K562 (cell line): ENCODE data around the gene HPCA. TPM values are rescaled to one million over a fixed set of nuclear protein-coding genes. Genes with fewer than 3 reads are reported as not detected.
A peak's percentile ranks its signal among the peaks of the same experiment; 100 is the strongest.

Source experiments
- BRF1 ChIP-seq: IDR thresholded peaks from 3 replicates; pipeline ENCODE4 v1.6.1; 2011; ENCODE audit warnings: borderline replicate concordance, mild to moderate bottlenecking; ENCODE audit not compliant: insufficient read length; ENCODE audit errors: extremely low read depth
- DLX4 ChIP-seq: fragments of 250-450 bp; sonication (Bioruptor Pico); IDR thresholded peaks from 2 replicates; pipeline ENCODE4 v1.6.1; 2021; ENCODE audit warnings: mild to moderate bottlenecking
- EGR1 ChIP-seq: fragments of 450-650 bp; conservative IDR thresholded peaks from 2 replicates; pipeline ENCODE4 v1.6.1; 2017; ENCODE audit warnings: mild to moderate bottlenecking
- IRF2 ChIP-seq: sonication (generic); formaldehyde crosslinking; IDR thresholded peaks from 2 replicates; pipeline ENCODE4 v1.8.1; 2022; ENCODE audit warnings: mild to moderate bottlenecking, missing genetic modification reagents
- NCOA4 ChIP-seq: fragments of 450-650 bp; IDR thresholded peaks from 2 replicates; pipeline ENCODE4 v1.6.1; 2018; ENCODE audit warnings: mild to moderate bottlenecking; ENCODE audit not compliant: partially characterized antibody
- PHF21A ChIP-seq: fragments of 450-650 bp; IDR thresholded peaks from 2 replicates; pipeline ENCODE4 v1.6.1; 2017; ENCODE audit warnings: low read depth, borderline replicate concordance
- POLR3G ChIP-seq: IDR thresholded peaks from 2 replicates; pipeline ENCODE4 v1.6.1; 2011; ENCODE audit not compliant: insufficient read length, insufficient replicate concordance; ENCODE audit errors: extremely low read depth
- PRMT5 ChIP-seq: sonication (generic); formaldehyde crosslinking; IDR thresholded peaks from 2 replicates; pipeline ENCODE4 v1.5.0; 2020; ENCODE audit warnings: missing genetic modification reagents
- PURB ChIP-seq: sonication (generic); formaldehyde crosslinking; IDR thresholded peaks from 2 replicates; pipeline ENCODE4 v1.9.0; 2021; ENCODE audit warnings: low read depth, mild to moderate bottlenecking, missing genetic modification reagents
- RAD21 ChIP-seq, 2 experiments: fragments of 250-450 bp in 1 of 2; fragments of 450-650 bp in 1 of 2; sonication (Bioruptor Pico) in 1 of 2; formaldehyde crosslinking in 1 of 2; IDR thresholded peaks in 1 of 2; conservative IDR thresholded peaks in 1 of 2; 2 replicates each; pipeline versions ENCODE4 v1.4.0 to v1.8.0; 2020 to 2022; ENCODE audit warnings: mild to moderate bottlenecking in 2 of 2, moderate library complexity in 1 of 2
- RBM14 ChIP-seq: fragments of 200-400 bp; formaldehyde crosslinking; IDR thresholded peaks from 2 replicates; pipeline ENCODE4 v1.6.1; 2018; ENCODE audit warnings: low read depth, mild to moderate bottlenecking, low read length, moderate library complexity, borderline replicate concordance; ENCODE audit not compliant: insufficient read depth
- TFAP4 ChIP-seq: sonication (generic); formaldehyde crosslinking; IDR thresholded peaks from 2 replicates; pipeline ENCODE4 v1.8.0; 2022; ENCODE audit warnings: missing genetic modification reagents, mild to moderate bottlenecking, moderate library complexity, borderline replicate concordance
- UBTF ChIP-seq, 2 experiments: IDR thresholded peaks; 2 replicates each; pipeline ENCODE4 v1.6.1; 2012; ENCODE audit warnings: improper control_type of control experiment in 2 of 2, low read depth in 2 of 2, low read length in 2 of 2, borderline replicate concordance in 1 of 2
- XRCC5 ChIP-seq: fragments of 200-400 bp; formaldehyde crosslinking; IDR thresholded peaks from 2 replicates; pipeline ENCODE4 v1.6.1; 2017; ENCODE audit warnings: low read depth, mild to moderate bottlenecking, low read length
- YBX1 ChIP-seq: fragments of 450-650 bp; IDR thresholded peaks from 2 replicates; pipeline ENCODE4 v1.7.1; 2016; ENCODE audit warnings: mild to moderate bottlenecking
- ZBTB12 ChIP-seq: fragments of 250-450 bp; sonication (Bioruptor Pico); IDR thresholded peaks from 2 replicates; pipeline ENCODE4 v1.4.0; 2020
- ZNF263 ChIP-seq: sonication (generic); formaldehyde crosslinking; IDR thresholded peaks from 2 replicates; pipeline ENCODE4 v1.8.0; 2022; ENCODE audit warnings: mild to moderate bottlenecking, missing genetic modification reagents, borderline replicate concordance
- ZNF282 ChIP-seq: sonication (generic); formaldehyde crosslinking; IDR thresholded peaks from 2 replicates; pipeline ENCODE4 v1.8.1; 2023; ENCODE audit warnings: missing genetic modification reagents
- ZNF436 ChIP-seq: fragments of 250-450, 450-650 bp; sonication (Bioruptor Pico); formaldehyde crosslinking; IDR thresholded peaks from 2 replicates; pipeline ENCODE4 v1.7.0; 2020; ENCODE audit warnings: mild to moderate bottlenecking
- polyA plus RNA-seq, 8 experiments: library from polyadenylated mRNA; depleted of rRNA in 4 of 8; stranded (reverse) in 5 of 8; unstranded in 3 of 8; fragments of >200 nt; fragmentation: Nextera tagmentation in 2 of 8; fragmentation: Illumina TruSeq in 1 of 8; extraction: Ambion mirVana in 2 of 8; extraction: Trizol in 1 of 8; gene quantifications; 2 replicates each; pipeline versions ENCODE4 v1.2.1 to v1.2.3, GENCODE V29; 2011 to 2014; ENCODE audit warnings: inconsistent platforms in 1 of 8, missing spikeins in 1 of 8
- total RNA-seq, 7 experiments: library from RNA; depleted of rRNA in 6 of 7; stranded (reverse); fragments of >200 nt in 6 of 7; fragmentation: Illumina TruSeq in 2 of 7; extraction: Trizol in 2 of 7; gene quantifications; 2 replicates each; pipeline versions ENCODE4 v1.2.1 to v1.2.3, GENCODE V29; 2011 to 2021; ENCODE audit warnings: low replicate concordance in 1 of 7
- TF ChIP-seq, protein P1 (sequence below), 2 experiments: fragments of 200-800 bp in 1 of 2; sonication (Bioruptor generic) in 1 of 2; sonication (generic) in 1 of 2; formaldehyde crosslinking in 1 of 2; IDR thresholded peaks in 1 of 2; conservative IDR thresholded peaks in 1 of 2; 2 replicates each; pipeline versions ENCODE4 v1.5.0 to v1.6.1; 2016 to 2020; ENCODE audit warnings: missing compliant biosample characterization in 1 of 2, missing genetic modification characterization in 1 of 2, missing genetic modification reagents in 1 of 2

HPCA gene
- total and polyA plus RNA-seq, 9 of the 15 experiments (the other 6 are each of a cell fraction or from before 2014, with no cell fraction given), result not detected

DNA sequence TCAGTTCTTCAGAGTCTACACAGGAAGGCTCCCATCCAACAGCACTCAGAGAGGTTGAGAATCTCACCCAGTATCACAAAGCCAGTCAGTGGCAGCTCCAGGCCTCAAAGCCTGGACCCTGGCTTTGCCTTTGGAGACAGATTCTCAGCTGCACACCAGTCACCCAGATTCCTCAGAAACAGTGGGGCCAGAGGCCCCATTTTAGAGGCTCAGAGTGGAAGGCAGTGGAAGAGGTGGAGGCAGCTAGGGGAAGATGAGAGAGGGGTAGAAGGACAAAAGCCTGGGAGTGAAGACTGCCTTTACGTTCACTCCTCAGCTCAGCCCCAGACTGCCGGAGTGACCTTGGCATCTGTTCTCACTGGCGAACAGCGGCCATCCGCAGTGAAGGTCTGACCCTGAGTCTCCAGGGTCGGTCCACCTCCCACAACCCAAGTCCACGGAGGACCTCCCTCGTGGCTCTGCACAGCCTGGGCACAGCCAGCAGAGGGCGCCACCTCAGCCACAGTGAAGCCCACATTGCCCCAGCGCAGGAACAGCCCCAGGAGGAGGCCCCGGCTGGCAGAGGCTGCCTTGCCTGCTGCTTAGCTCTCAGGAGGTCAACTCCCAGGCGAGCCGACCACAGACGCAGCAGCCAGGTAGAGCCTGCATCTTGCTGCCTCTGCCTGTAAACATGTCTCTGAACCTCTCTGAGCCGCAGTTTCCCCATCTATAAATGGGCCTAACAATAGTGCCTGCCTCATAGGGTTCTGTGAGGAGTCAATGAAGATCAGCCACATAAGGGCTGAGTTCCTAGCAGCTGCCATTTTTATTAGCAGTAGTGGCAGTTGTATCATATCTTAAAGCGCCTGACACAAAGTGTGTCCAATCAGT, 9.7 kb upstream of the HPCA start (continued):
- TF ChIP-seq UBTF (IDR thresholded peaks at IDR 0.05; ENCODE audit: borderline replicate concordance in 1 of 2, low read depth in 2 of 2, low read length in 2 of 2) (no peak), POLR3G (no peak), PRMT5 (CRISPR knock-in tag) (no peak), ZNF282 (no peak), RBM14 (no peak), IRF2 (CRISPR knock-in tag) (no peak), BRF1 (no peak), ZBTB12 (CRISPR knock-in tag) (no peak), ZNF436 (CRISPR knock-in tag) (no peak), DLX4 (CRISPR knock-in tag) (no peak), ZNF263 (CRISPR knock-in tag) (no peak; the same call in 1 of the 2 replicates), EGR1 (no peak), RAD21 (CRISPR knock-in tag; conservative IDR thresholded peaks at IDR 0.05 in 1 of 2, IDR thresholded peaks at IDR 0.05 in 1 of 2) (peak; percentile 65 to 85), TFAP4 (peak; percentile 32; the same call in 1 of the 2 replicates), PHF21A (no peak), YBX1 (no peak), XRCC5 (0 out of 2 replicates have a peak, but pooled peaks have one; percentile 34), NCOA4 (no peak), PURB (no peak)
- TF ChIP-seq, protein P1, sequence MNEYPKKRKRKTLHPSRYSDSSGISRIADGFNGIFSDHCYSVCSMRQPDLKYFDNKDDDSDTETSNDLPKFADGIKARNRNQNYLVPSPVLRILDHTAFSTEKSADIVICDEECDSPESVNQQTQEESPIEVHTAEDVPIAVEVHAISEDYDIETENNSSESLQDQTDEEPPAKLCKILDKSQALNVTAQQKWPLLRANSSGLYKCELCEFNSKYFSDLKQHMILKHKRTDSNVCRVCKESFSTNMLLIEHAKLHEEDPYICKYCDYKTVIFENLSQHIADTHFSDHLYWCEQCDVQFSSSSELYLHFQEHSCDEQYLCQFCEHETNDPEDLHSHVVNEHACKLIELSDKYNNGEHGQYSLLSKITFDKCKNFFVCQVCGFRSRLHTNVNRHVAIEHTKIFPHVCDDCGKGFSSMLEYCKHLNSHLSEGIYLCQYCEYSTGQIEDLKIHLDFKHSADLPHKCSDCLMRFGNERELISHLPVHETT (CRISPR knock-in tag; conservative IDR thresholded peaks at IDR 0.05 in 1 of 2, IDR thresholded peaks at IDR 0.05 in 1 of 2), result no peak
